ENCODE data around the gene KLHL35. TPM values are rescaled to one million over a fixed set of nuclear protein-coding genes. Genes with fewer than 3 reads are reported as not detected.

KLHL35 gene
- total and polyA plus RNA-seq, 12 donors, result 0.25 to 3.5 (median 0.93) TPM

DNA sequence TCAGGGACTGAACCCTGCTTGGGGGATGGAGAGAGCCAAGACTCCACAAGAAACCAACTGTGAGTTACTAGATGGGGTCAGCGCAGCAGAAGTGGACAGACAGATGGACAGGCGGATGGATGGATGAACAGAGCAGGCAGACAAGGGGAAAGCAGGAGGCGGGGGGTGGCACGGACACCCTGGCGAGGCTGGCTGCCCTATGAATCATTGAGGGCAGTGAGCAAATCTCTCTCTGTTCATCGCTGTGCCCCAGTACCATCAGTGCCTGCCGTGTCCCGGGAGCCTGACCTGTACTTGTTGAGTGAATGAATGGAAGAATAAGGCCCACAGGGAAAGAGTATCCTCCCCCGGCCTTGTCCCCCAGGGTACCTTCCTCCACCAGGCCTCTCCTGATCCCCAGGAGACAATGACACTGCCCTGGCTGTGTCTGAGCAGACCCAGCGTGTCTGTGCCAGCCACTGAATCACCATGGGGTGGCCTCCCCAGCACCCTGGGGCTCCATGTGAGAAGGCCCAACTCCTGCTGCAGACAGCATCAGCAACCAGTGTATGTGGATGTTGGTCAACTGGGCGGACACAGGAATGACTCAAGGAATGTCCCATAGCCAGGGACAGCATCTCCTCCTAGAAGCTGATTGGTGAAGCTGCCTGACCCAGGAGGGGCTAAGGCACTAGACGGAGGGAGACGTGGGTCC lies 5.1 kb upstream of the KLHL35 start:
- Histone ChIP-seq H3K4me1 (replicated peaks in 1 of 2) (no peaks in the 10 kb centered on the region), H3K9me3 (replicated peaks in 1 of 3) (no peaks in the 10 kb centered on the region), H3K36me3 (replicated peaks in 1 of 2) (no peaks in the 10 kb centered on the region), H3K4me3 (no peak overlapping the region), H3K27ac (no peak overlapping the region), H3K27me3 (no peaks in the 10 kb centered on the region)
- intact Hi-C loops (cut with DNase I), result no loop called here
- WGBS, 4 donors, result 73 to 90% (median 84%) methylated on average over 13 of the region's 13 CpGs
- TF ChIP-seq, protein P1, sequence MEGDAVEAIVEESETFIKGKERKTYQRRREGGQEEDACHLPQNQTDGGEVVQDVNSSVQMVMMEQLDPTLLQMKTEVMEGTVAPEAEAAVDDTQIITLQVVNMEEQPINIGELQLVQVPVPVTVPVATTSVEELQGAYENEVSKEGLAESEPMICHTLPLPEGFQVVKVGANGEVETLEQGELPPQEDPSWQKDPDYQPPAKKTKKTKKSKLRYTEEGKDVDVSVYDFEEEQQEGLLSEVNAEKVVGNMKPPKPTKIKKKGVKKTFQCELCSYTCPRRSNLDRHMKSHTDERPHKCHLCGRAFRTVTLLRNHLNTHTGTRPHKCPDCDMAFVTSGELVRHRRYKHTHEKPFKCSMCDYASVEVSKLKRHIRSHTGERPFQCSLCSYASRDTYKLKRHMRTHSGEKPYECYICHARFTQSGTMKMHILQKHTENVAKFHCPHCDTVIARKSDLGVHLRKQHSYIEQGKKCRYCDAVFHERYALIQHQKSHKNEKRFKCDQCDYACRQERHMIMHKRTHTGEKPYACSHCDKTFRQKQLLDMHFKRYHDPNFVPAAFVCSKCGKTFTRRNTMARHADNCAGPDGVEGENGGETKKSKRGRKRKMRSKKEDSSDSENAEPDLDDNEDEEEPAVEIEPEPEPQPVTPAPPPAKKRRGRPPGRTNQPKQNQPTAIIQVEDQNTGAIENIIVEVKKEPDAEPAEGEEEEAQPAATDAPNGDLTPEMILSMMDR (IDR thresholded peaks at IDR 0.05), result no peak
- no peak for TF ChIP-seq POLR2A (IDR thresholded peaks at IDR 0.05)
- no peak for DNase-seq

DNA sequence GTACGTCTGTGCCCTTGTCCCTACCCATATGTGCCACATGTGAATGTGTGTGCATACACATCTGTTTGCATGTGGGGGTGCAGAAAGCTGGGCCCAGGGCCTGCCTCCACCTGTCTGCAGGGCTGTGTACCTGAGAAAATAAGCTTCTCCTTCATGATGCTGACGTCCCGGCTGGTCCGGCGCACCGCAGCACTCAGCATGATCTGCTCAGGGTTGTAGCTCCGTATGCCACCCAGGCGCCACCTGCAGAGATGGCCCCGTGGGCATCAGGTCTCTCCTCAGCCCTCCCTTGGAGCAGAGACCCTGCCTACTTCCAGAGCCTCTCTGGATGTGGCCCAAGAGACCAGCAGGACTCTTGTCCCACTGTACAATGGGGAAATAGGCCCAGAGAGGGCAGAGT lies 3.8 kb upstream of the KLHL35 start:
- H3K36me3 ChIP-seq (replicated peaks in 1 of 2), result no peaks in the 10 kb centered on the region
- H3K27ac ChIP-seq, result no peak overlapping the region
- H3K4me3 ChIP-seq, result no peak overlapping the region
- peaks cover 5% of the 10 kb centered on the region for H3K27me3 ChIP-seq
- 81 to 89% (median 88%) methylated on average over 6 to 9 of the region's 9 CpGs for WGBS, 4 donors
- no peak for TF ChIP-seq POLR2A (IDR thresholded peaks at IDR 0.05)
- intact Hi-C loops (cut with DNase I), result no loop called here
- no peak for DNase-seq
- H3K9me3 ChIP-seq (replicated peaks in 1 of 3), result no peaks in the 10 kb centered on the region
- no peaks in the 10 kb centered on the region for H3K4me1 ChIP-seq (replicated peaks in 1 of 2)

DNA sequence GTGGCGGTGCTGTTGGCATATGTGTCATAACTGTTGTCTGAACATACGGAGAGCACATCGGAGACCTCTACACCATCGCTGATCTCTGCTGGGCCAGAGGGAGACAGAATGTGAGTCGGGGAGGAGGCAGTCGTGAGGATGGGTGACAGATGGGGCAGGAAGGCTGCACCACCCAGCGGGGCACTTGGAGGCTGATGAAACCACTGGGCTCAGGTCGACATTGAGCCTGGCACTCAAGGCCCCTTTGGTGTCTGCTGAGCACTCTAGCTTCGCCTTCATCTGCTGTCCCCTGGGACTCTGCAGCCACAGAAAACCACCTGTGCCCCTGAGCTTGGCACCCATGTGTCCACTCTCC lies 2.5 kb upstream of the KLHL35 start:
- peaks cover 5% of the 10 kb centered on the region for H3K27me3 ChIP-seq
- TF ChIP-seq, protein P1 (IDR thresholded peaks at IDR 0.05), result no peak
- TF ChIP-seq POLR2A (IDR thresholded peaks at IDR 0.05), result no peak

DNA sequence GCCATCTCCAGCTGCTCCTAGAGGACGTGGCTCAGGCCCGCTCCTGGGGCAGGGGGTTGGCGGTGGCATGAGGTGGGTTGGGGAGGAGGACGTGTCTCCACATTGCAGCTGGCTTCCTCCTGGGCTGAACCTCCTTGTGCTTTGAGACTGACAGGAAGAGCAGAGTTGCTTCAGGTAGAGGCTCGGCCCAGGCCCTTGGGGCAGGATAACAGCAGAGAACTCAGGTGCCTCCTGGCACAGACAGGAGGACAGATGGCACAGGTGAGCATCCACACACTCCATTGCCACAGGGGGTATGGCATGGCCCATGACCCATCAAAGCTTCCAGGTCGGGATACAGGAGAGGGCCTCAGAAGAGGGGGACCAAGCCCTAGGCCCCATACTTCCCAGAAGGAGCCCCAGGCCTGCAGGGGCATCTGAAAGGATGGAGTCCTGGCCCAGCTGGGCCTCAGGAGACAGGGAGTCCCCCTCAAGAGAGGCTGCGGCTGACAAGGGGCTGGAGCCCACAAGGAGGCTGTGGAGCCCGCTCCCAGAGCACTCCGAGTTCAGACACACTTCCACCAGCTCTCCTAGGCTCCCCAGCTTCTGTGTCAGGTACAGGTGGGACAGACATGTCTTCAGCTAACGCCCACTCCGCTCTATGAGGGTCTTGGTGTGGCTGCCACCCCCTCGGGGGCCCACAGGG lies 2.0 kb upstream of the KLHL35 start:
- no peak for DNase-seq
- Histone ChIP-seq H3K4me3 (no peak overlapping the region), H3K36me3 (replicated peaks in 1 of 2) (no peaks in the 10 kb centered on the region), H3K4me1 (replicated peaks in 1 of 2) (no peaks in the 10 kb centered on the region), H3K9me3 (replicated peaks in 1 of 3) (no peaks in the 10 kb centered on the region), H3K27me3 (peaks cover 5% of the 10 kb centered on the region), H3K27ac (no peak overlapping the region)
- intact Hi-C loops (cut with DNase I), result no loop called here
- 82 to 93% (median 87%) methylated on average over 4 to 12 of the region's 12 CpGs for WGBS, 4 donors
- no peak for TF ChIP-seq POLR2A (IDR thresholded peaks at IDR 0.05)
- TF ChIP-seq, protein P1 (IDR thresholded peaks at IDR 0.05), result no peak

More for the DNA sequence above, 2.5 kb upstream of the KLHL35 start:
- intact Hi-C loops (cut with DNase I), result no loop called here
- 60 to 86% (median 80%) methylated on average over 3 to 9 of the region's 9 CpGs for WGBS, 4 donors
- no peak for DNase-seq
- H3K4me3 ChIP-seq, result no peak overlapping the region
- no peaks in the 10 kb centered on the region for H3K4me1 ChIP-seq (replicated peaks in 1 of 2)
- no peaks in the 10 kb centered on the region for H3K36me3 ChIP-seq (replicated peaks in 1 of 2)
- H3K9me3 ChIP-seq (replicated peaks in 1 of 3), result no peaks in the 10 kb centered on the region
- H3K27ac ChIP-seq, result no peak overlapping the region
